Skeletal muscle satellite cell (primary cell): ENCODE data around the gene RNF40. TPM values are rescaled to one million over a fixed set of nuclear protein-coding genes. Genes with fewer than 3 reads are reported as not detected.
"Not testable (repeated sequence)": the region's sequence is repeated elsewhere in the genome, so short reads cannot be mapped to it uniquely, and the experiment has no call there.

Source experiments
- H3K27me3 ChIP-seq: 2 replicates; pipeline ENCODE4 v1.7.0; 2013; ENCODE audit warnings: low read length; ENCODE audit not compliant: control insufficient read depth, insufficient read depth
- H3K36me3 ChIP-seq: 2 replicates; pipeline ENCODE4 v1.7.0; 2013; ENCODE audit warnings: mild to moderate bottlenecking, control low read depth, low read length; ENCODE audit not compliant: insufficient read depth
- H3K4me1 ChIP-seq: 2 replicates; pipeline ENCODE4 v1.7.0; 2013; ENCODE audit warnings: low read length; ENCODE audit not compliant: control insufficient read depth, insufficient read depth
- H3K4me2 ChIP-seq: 2 replicates; pipeline ENCODE4 v1.7.0; 2013; ENCODE audit warnings: mild to moderate bottlenecking, low read length
- H3K4me3 ChIP-seq: 2 replicates; pipeline ENCODE4 v1.7.0; 2013; ENCODE audit warnings: low read length
- H3K9ac ChIP-seq: 2 replicates; pipeline ENCODE4 v1.7.0; 2013; ENCODE audit warnings: mild to moderate bottlenecking, low read depth, low read length, moderate library complexity
- H3K9me3 ChIP-seq: replicated peaks from 2 replicates; pipeline ENCODE4 v1.7.0; 2013; ENCODE audit warnings: mild to moderate bottlenecking, control low read depth, low read length
- small RNA-seq: library from RNA; depleted of rRNA; stranded (forward); fragments of <200 nt; gene quantifications from one replicate; pipeline ENCODE3, GENCODE V24; 2012

The RNF40 gene

GRCh38 chr16:30816769-30817168 lies 54.6 kb downstream of the RNF40 start:
- H3K4me3 ChIP-seq, result no peak overlapping the region
- peaks cover 11% of the 10 kb centered on the region for H3K4me1 ChIP-seq
- no peaks in the 10 kb centered on the region for H3K9me3 ChIP-seq
- no peak overlapping the region for H3K4me2 ChIP-seq
- no peak overlapping the region for H3K9ac ChIP-seq
- H3K27me3 ChIP-seq, result no peaks in the 10 kb centered on the region
- H3K36me3 ChIP-seq, result no peaks in the 10 kb centered on the region

- Histone ChIP-seq H3K9me3 (no peaks in the 10 kb centered on the region), H3K27me3 (no peaks in the 10 kb centered on the region), H3K36me3 (no peaks in the 10 kb centered on the region), H3K9ac (no peak overlapping the region), H3K4me2 (no peak overlapping the region), H3K4me3 (no peak overlapping the region), H3K4me1 (no peaks in the 10 kb centered on the region)
Observed at GRCh38 chr16:30820952-30821421, 58.9 kb downstream of the RNF40 start.

GRCh38 chr16:30821441-30821840 lies 59.3 kb downstream of the RNF40 start:
- not testable (repeated sequence) for H3K9me3 ChIP-seq, H3K4me3 ChIP-seq, H3K9ac ChIP-seq, H3K4me2 ChIP-seq, H3K4me1 ChIP-seq, H3K36me3 ChIP-seq, H3K27me3 ChIP-seq

- no peaks in the 10 kb centered on the region for H3K36me3 ChIP-seq
- H3K4me3 ChIP-seq, result no peak overlapping the region
- no peak overlapping the region for H3K9ac ChIP-seq
- no peaks in the 10 kb centered on the region for H3K9me3 ChIP-seq
- H3K4me1 ChIP-seq, result no peaks in the 10 kb centered on the region
- H3K27me3 ChIP-seq, result no peaks in the 10 kb centered on the region
- no peak overlapping the region for H3K4me2 ChIP-seq
Observed at GRCh38 chr16:30821891-30822290, 59.8 kb downstream of the RNF40 start.

Small RNAs within 50 kb of the gene (small RNA-seq; reads per million reads assigned to genes)
- gene RF00017, result not detected
